DND-41 (cell line): ENCODE results near the gene S100PBP.

Experiments used
- ATAC-seq: fragments of 200-7000 bp; cut with Tn5 transposase; 3 replicates; pipeline ENCODE4 v1.9.1; 2021; ENCODE audit warnings: low read depth; ENCODE audit not compliant: insufficient read depth
- DNase-seq: peaks from one replicate; pipeline ENCODE4 v3.0.0-alpha.2; 2020
- H2AFZ ChIP-seq: 2 replicates; pipeline ENCODE4 v1.6.0; 2012; ENCODE audit warnings: low read depth, low read length
- H3K27ac ChIP-seq: 2 replicates; pipeline ENCODE4 v1.5.1; 2012; ENCODE audit warnings: low read length, inconsistent platforms
- H3K27me3 ChIP-seq: fragments of 200-600 bp; sonication (generic); 2 replicates; pipeline ENCODE4 v1.6.0; 2012; ENCODE audit warnings: low read length, mild to moderate bottlenecking, inconsistent platforms; ENCODE audit not compliant: insufficient read depth, poor library complexity
- H3K36me3 ChIP-seq: 2 replicates; pipeline ENCODE4 v1.5.1; 2012; ENCODE audit warnings: low read length, inconsistent platforms; ENCODE audit not compliant: insufficient read depth
- H3K4me1 ChIP-seq: 2 replicates; pipeline ENCODE4 v1.5.1; 2012; ENCODE audit warnings: mild to moderate bottlenecking, low read length; ENCODE audit not compliant: insufficient read depth
- H3K4me2 ChIP-seq: 2 replicates; pipeline ENCODE4 v1.6.0; 2012; ENCODE audit warnings: mild to moderate bottlenecking, moderate library complexity, low read length, inconsistent platforms; ENCODE audit not compliant: insufficient read depth
- H3K4me3 ChIP-seq, 2 experiments: fragments of 200-600 bp in 1 of 2; shearing (Covaris generic) in 1 of 2; 2 replicates each; pipeline ENCODE4 v1.5.1; 2012 to 2016; ENCODE audit warnings: inconsistent platforms in 2 of 2, low read length in 2 of 2, mild to moderate bottlenecking in 2 of 2, low read depth in 1 of 2, moderate library complexity in 1 of 2
- H3K79me2 ChIP-seq: 2 replicates; pipeline ENCODE4 v1.6.0; 2012; ENCODE audit warnings: low read length, inconsistent platforms; ENCODE audit not compliant: insufficient read depth
- H3K9ac ChIP-seq: 2 replicates; pipeline ENCODE4 v1.6.0; 2012; ENCODE audit warnings: low read depth, mild to moderate bottlenecking, inconsistent platforms, low read length, moderate library complexity
- H3K9me3 ChIP-seq: 2 replicates; pipeline ENCODE4 v1.5.1; 2012; ENCODE audit warnings: low read length, moderate library complexity, mild to moderate bottlenecking, inconsistent platforms; ENCODE audit not compliant: insufficient read depth, severe bottlenecking
- H4K20me1 ChIP-seq: 2 replicates; pipeline ENCODE4 v1.6.0; 2012; ENCODE audit warnings: low read length; ENCODE audit not compliant: insufficient read depth
- EZH2 ChIP-seq: IDR thresholded peaks from 3 replicates; pipeline ENCODE4 v1.6.1; 2012; ENCODE audit warnings: borderline replicate concordance, low read depth, mild to moderate bottlenecking, moderate library complexity, low read length, inconsistent platforms; ENCODE audit not compliant: severe bottlenecking
- TF ChIP-seq, protein P1 (sequence below): IDR thresholded peaks from 2 replicates; pipeline ENCODE4 v1.5.1; 2012; ENCODE audit warnings: borderline replicate concordance, low read length, moderate library complexity, mild to moderate bottlenecking; ENCODE audit not compliant: poor library complexity, severe bottlenecking; ENCODE audit errors: extremely low read depth

The S100PBP gene

GRCh38 chr1:32870615-32871363 is 53.3 kb downstream of the S100PBP start, which contains the start of gene FNDC5:
FNDC5 (minus strand) TSS chr1:32870912.
- no peak for ATAC-seq
- H3K4me2 ChIP-seq: no peak within 1 kb of the TSS
- H3K79me2 ChIP-seq: no peaks in the 10 kb centered on the region
- H3K36me3 ChIP-seq: no peaks in the 10 kb centered on the region
- no peaks in the 10 kb centered on the region for H3K27me3 ChIP-seq
- H4K20me1 ChIP-seq: no peaks in the 10 kb centered on the region
- no peak within 1 kb of the TSS for H3K4me3 ChIP-seq
- H3K9me3 ChIP-seq: no peaks in the 10 kb centered on the region
- TF ChIP-seq, protein P1, sequence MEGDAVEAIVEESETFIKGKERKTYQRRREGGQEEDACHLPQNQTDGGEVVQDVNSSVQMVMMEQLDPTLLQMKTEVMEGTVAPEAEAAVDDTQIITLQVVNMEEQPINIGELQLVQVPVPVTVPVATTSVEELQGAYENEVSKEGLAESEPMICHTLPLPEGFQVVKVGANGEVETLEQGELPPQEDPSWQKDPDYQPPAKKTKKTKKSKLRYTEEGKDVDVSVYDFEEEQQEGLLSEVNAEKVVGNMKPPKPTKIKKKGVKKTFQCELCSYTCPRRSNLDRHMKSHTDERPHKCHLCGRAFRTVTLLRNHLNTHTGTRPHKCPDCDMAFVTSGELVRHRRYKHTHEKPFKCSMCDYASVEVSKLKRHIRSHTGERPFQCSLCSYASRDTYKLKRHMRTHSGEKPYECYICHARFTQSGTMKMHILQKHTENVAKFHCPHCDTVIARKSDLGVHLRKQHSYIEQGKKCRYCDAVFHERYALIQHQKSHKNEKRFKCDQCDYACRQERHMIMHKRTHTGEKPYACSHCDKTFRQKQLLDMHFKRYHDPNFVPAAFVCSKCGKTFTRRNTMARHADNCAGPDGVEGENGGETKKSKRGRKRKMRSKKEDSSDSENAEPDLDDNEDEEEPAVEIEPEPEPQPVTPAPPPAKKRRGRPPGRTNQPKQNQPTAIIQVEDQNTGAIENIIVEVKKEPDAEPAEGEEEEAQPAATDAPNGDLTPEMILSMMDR: no peak
- TF ChIP-seq EZH2: no peak
- H3K27ac ChIP-seq: no peak within 1 kb of the TSS
- H2AFZ ChIP-seq: no peak within 1 kb of the TSS
- DNase-seq: no peak
- H3K4me1 ChIP-seq: peaks cover 20% of the 10 kb centered on the region
- H3K9ac ChIP-seq: no peak within 1 kb of the TSS

DNA sequence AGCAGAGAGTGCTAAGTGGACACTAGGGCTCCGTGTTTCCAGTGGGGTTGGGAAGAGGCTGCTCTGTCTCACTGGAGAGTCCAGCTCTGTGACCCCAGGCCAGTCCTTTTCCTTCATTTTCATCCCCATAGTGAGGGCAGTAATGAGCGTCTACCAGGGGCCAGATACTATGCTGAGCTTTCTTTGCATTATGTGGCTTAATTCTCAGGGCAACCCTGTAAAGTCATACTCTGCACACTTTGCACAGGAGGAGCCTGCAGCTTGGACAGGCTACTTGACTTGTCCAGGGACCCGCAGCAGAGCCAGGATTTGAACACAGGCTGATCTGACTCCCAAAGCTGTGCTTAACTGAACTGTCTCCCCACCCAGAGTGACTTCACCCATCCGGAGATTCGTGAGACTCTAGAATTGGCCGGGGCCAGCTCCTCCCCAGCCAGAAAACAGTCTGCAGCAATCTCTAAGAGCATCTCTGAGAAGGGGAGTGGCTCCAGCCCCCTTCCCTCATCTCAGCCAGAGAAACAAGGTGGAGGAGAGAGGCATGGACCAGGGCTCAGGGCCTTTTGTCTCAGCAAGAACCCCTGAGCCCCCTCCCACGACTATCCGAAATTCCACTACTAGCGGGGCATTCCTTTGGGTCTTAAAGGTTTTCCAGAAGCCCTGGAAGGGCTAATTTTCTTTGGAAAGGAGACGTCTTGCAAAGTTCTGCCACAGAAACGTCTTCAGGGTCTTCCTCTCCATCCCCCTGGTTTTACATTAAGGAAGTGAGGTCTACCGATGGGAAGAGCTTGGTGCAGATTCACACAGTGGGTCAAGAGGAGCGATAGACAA is 54.1 kb downstream of the S100PBP start:
- no peak for ATAC-seq
- H3K9ac ChIP-seq: no peak overlapping the region
- DNase-seq: no peak
- no peaks in the 10 kb centered on the region for H3K27me3 ChIP-seq
- no peak overlapping the region for H3K4me3 ChIP-seq
- peak overlapping the region; percentile 70; the same call in 1 of the 2 replicates for H3K4me2 ChIP-seq
- no peaks in the 10 kb centered on the region for H3K79me2 ChIP-seq
- H4K20me1 ChIP-seq: no peaks in the 10 kb centered on the region
- no peak overlapping the region for H2AFZ ChIP-seq
- no peaks in the 10 kb centered on the region for H3K36me3 ChIP-seq
- TF ChIP-seq, protein P1: no peak
- no peak for TF ChIP-seq EZH2
- no peaks in the 10 kb centered on the region for H3K9me3 ChIP-seq
- 0 out of 2 replicates have a peak overlapping the region, but pooled peaks have one; percentile 13 for H3K27ac ChIP-seq
- peaks cover 20% of the 10 kb centered on the region for H3K4me1 ChIP-seq

- Histone ChIP-seq H3K27ac (0 out of 2 replicates have a peak overlapping the region, but pooled peaks have one; percentile 13), H2AFZ (no peak overlapping the region), H3K9me3 (no peaks in the 10 kb centered on the region), H3K4me2 (peak overlapping the region; percentile 70), H3K9ac (no peak overlapping the region), H3K79me2 (no peaks in the 10 kb centered on the region), H3K4me3 (no peak overlapping the region), H3K27me3 (no peaks in the 10 kb centered on the region), H3K36me3 (no peaks in the 10 kb centered on the region), H3K4me1 (peaks cover 20% of the 10 kb centered on the region), H4K20me1 (no peaks in the 10 kb centered on the region; the same call in 1 of the 2 replicates)
- no peak; the same call in 1 of the 3 replicates for ATAC-seq
- TF ChIP-seq, protein P1: no peak
- TF ChIP-seq EZH2: no peak
- no peak for DNase-seq
Measured at GRCh38 chr1:32872192-32872460, 54.7 kb downstream of the S100PBP start.
